WTC11 (cell line): ENCODE data around the gene TPGS2.

ENCODE experiments used
- CBFB ChIP-seq: sonication (generic); formaldehyde crosslinking; IDR thresholded peaks from 2 replicates; pipeline ENCODE4 v1.8.1; 2022; ENCODE audit warnings: mild to moderate bottlenecking, low read depth, missing genetic modification reagents
- CTCF ChIP-seq: fragments of 200-600 bp; IDR thresholded peaks from 2 replicates; pipeline ENCODE4 v1.8.0; 2022; ENCODE audit warnings: antibody characterized with exemption
- E2F5 ChIP-seq: sonication (generic); formaldehyde crosslinking; IDR thresholded peaks from 2 replicates; pipeline ENCODE4 v1.8.1; 2022; ENCODE audit warnings: mild to moderate bottlenecking, moderate library complexity, missing genetic modification reagents
- ESRRA ChIP-seq: sonication (generic); formaldehyde crosslinking; IDR thresholded peaks from 2 replicates; pipeline ENCODE4 v1.8.1; 2022; ENCODE audit warnings: mild to moderate bottlenecking, missing genetic modification reagents, borderline replicate concordance
- GABPB1 ChIP-seq: sonication (generic); formaldehyde crosslinking; IDR thresholded peaks from 2 replicates; pipeline ENCODE4 v1.8.1; 2023; ENCODE audit warnings: mild to moderate bottlenecking, missing genetic modification reagents
- MAX ChIP-seq: sonication (generic); formaldehyde crosslinking; IDR thresholded peaks from 2 replicates; pipeline ENCODE4 v1.8.0; 2022; ENCODE audit warnings: mild to moderate bottlenecking, missing genetic modification reagents
- PREB ChIP-seq: sonication (generic); formaldehyde crosslinking; IDR thresholded peaks from 2 replicates; pipeline ENCODE4 v1.8.1; 2022; ENCODE audit warnings: mild to moderate bottlenecking, missing genetic modification reagents, moderate library complexity, borderline replicate concordance
- SMAD3 ChIP-seq: sonication (generic); formaldehyde crosslinking; IDR thresholded peaks from 2 replicates; pipeline ENCODE4 v1.8.0; 2022; ENCODE audit warnings: missing genetic modification reagents, mild to moderate bottlenecking, borderline replicate concordance
- SP1 ChIP-seq: sonication (generic); formaldehyde crosslinking; conservative IDR thresholded peaks from 2 replicates; pipeline ENCODE4 v1.8.1; 2022; ENCODE audit warnings: missing genetic modification reagents
- ZNF121 ChIP-seq: sonication (generic); formaldehyde crosslinking; IDR thresholded peaks from 2 replicates; pipeline ENCODE4 v1.8.0; 2023; ENCODE audit warnings: missing genetic modification reagents
- ZNF317 ChIP-seq: sonication (generic); formaldehyde crosslinking; IDR thresholded peaks from 2 replicates; pipeline ENCODE4 v1.8.1; 2023; ENCODE audit warnings: low read depth, mild to moderate bottlenecking, moderate library complexity, missing genetic modification reagents, borderline replicate concordance
- ZNF532 ChIP-seq: fragments of 250-450 bp; sonication (Bioruptor Pico); IDR thresholded peaks from 2 replicates; pipeline ENCODE4 v1.9.0; 2021; ENCODE audit warnings: mild to moderate bottlenecking, borderline replicate concordance
- TF ChIP-seq, protein P1 (sequence below): sonication (generic); formaldehyde crosslinking; IDR thresholded peaks from 2 replicates; pipeline ENCODE4 v1.8.1; 2022; ENCODE audit warnings: missing genetic modification reagents, borderline replicate concordance

- TF ChIP-seq ESRRA (CRISPR knock-in tag) (no peak), ZNF317 (CRISPR knock-in tag) (no peak), PREB (CRISPR knock-in tag) (no peak), MAX (CRISPR knock-in tag) (no peak), CTCF (no peak), ZNF532 (CRISPR knock-in tag) (no peak), E2F5 (CRISPR knock-in tag) (no peak), SP1 (no peak), GABPB1 (CRISPR knock-in tag) (no peak), ZNF121 (CRISPR knock-in tag) (no peak), CBFB (CRISPR knock-in tag) (no peak), SMAD3 (no peak)
- TF ChIP-seq, protein P1, sequence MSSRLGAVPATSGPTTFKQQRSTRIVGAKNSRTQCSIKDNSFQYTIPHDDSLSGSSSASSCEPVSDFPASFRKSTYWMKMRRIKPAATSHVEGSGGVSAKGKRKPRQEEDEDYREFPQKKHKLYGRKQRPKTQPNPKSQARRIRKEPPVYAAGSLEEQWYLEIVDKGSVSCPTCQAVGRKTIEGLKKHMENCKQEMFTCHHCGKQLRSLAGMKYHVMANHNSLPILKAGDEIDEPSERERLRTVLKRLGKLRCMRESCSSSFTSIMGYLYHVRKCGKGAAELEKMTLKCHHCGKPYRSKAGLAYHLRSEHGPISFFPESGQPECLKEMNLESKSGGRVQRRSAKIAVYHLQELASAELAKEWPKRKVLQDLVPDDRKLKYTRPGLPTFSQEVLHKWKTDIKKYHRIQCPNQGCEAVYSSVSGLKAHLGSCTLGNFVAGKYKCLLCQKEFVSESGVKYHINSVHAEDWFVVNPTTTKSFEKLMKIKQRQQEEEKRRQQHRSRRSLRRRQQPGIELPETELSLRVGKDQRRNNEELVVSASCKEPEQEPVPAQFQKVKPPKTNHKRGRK (CRISPR knock-in tag): no peak
Observed at GRCh38 chr18:36871801-36872200, 43.0 kb upstream of the TPGS2 start.
